Measurements from ENCODE around the gene SLC9A8.

DNA sequence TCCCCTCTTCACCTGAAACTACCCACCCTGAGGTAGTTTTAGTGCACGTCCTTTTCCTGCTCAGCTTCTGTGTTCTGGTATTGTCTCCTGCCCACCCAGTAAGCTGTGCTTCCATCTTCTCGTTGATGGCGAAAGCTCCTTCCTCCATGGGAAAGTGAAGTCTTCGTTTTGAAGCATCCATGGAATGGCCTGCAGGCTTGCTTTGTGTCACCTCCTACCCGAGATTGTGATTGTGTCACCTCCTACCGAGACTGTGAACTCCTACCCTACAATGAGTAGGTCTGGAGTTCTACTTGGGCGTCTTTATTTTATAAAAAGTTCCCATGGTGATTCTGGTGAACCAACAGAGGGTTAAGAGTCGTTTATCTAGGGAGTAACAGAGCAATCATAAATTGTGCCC is 25.9 kb downstream of the SLC9A8 start:
- TF ChIP-seq, protein P1, sequence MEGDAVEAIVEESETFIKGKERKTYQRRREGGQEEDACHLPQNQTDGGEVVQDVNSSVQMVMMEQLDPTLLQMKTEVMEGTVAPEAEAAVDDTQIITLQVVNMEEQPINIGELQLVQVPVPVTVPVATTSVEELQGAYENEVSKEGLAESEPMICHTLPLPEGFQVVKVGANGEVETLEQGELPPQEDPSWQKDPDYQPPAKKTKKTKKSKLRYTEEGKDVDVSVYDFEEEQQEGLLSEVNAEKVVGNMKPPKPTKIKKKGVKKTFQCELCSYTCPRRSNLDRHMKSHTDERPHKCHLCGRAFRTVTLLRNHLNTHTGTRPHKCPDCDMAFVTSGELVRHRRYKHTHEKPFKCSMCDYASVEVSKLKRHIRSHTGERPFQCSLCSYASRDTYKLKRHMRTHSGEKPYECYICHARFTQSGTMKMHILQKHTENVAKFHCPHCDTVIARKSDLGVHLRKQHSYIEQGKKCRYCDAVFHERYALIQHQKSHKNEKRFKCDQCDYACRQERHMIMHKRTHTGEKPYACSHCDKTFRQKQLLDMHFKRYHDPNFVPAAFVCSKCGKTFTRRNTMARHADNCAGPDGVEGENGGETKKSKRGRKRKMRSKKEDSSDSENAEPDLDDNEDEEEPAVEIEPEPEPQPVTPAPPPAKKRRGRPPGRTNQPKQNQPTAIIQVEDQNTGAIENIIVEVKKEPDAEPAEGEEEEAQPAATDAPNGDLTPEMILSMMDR (IDR thresholded peaks at IDR 0.05), result no peak
- no peak for TF ChIP-seq ZFX (IDR thresholded peaks at IDR 0.05; ENCODE audit: borderline replicate concordance)
